SK-N-MC (cell line): Measurements from ENCODE around the gene PRSS53.

Source experiments
- DNase-seq: peaks from one replicate; pipeline ENCODE4 v3.0.0-alpha.2; 2011; ENCODE audit warnings: low read depth, low spot score
- H3K27ac ChIP-seq: fragments of 200-600 bp; sonication (generic); 2 replicates; pipeline ENCODE4 v1.5.1; 2016; ENCODE audit warnings: mixed run types
- H3K36me3 ChIP-seq: fragments of 200-600 bp; sonication (generic); 2 replicates; pipeline ENCODE4 v1.6.1; 2017; ENCODE audit warnings: antibody characterized with exemption, low read length, mixed read lengths; ENCODE audit not compliant: insufficient read depth
- H3K4me3 ChIP-seq: fragments of 200-600 bp; sonication (generic); 2 replicates; pipeline ENCODE4 v1.5.1; 2016
- H3K9ac ChIP-seq: fragments of 200-600 bp; sonication (generic); 2 replicates; pipeline ENCODE4 v1.8.0; 2017; ENCODE audit warnings: mixed run types, mixed read lengths; ENCODE audit not compliant: insufficient read length
- H3K9me3 ChIP-seq: fragments of 200-600 bp; sonication (generic); 2 replicates; pipeline ENCODE4 v1.6.1; 2017; ENCODE audit warnings: low read depth, mild to moderate bottlenecking, antibody characterized with exemption, low read length, moderate library complexity, mixed read lengths
- EZH2 ChIP-seq: fragments of 200-600 bp; sonication (generic); IDR thresholded peaks from one replicate; pipeline ENCODE4 v1.6.1; 2017; ENCODE audit warnings: antibody characterized with exemption
- FOXP2 ChIP-seq: optimal IDR thresholded peaks from 2 replicates; pipeline ENCODE3; 2011; ENCODE audit warnings: mild to moderate bottlenecking, moderate library complexity; ENCODE audit not compliant: insufficient read depth; ENCODE audit errors: extremely low read length, control extremely low read depth
- POLR2AphosphoS5 ChIP-seq: IDR thresholded peaks from 2 replicates; pipeline ENCODE4 v1.6.1; 2012; ENCODE audit warnings: mild to moderate bottlenecking, low read depth, low read length, borderline replicate concordance

The PRSS53 gene

GRCh38 chr16:31125844-31126243 lies 37.1 kb upstream of the PRSS53 start:
- no peak overlapping the region for H3K4me3 ChIP-seq
- H3K9me3 ChIP-seq, result no peaks in the 10 kb centered on the region
- H3K9ac ChIP-seq, result no peak overlapping the region
- H3K27ac ChIP-seq, result no peak overlapping the region
- no peak for DNase-seq
- TF ChIP-seq EZH2 (no peak), POLR2AphosphoS5 (no peak), FOXP2 (no peak)
- peaks cover 17% of the 10 kb centered on the region for H3K36me3 ChIP-seq

GRCh38 chr16:31120129-31120528 lies 31.4 kb upstream of the PRSS53 start:
- no peaks in the 10 kb centered on the region for H3K9me3 ChIP-seq
- no peak overlapping the region for H3K4me3 ChIP-seq
- DNase-seq, result no peak
- peaks cover 37% of the 10 kb centered on the region for H3K36me3 ChIP-seq
- H3K27ac ChIP-seq, result no peak overlapping the region
- TF ChIP-seq POLR2AphosphoS5, result no peak
- no peak for TF ChIP-seq EZH2
- TF ChIP-seq FOXP2, result no peak
- H3K9ac ChIP-seq, result no peak overlapping the region

GRCh38 chr16:31118223-31119155 lies 29.7 kb upstream of the PRSS53 start:
- TF ChIP-seq EZH2 (no peak), POLR2AphosphoS5 (no peak), FOXP2 (no peak)
- peak overlapping the region; percentile 91 for H3K4me3 ChIP-seq
- H3K36me3 ChIP-seq, result peaks cover 37% of the 10 kb centered on the region
- H3K27ac ChIP-seq, result peak overlapping the region; percentile 71; the same call in 1 of the 2 replicates
- no peak for DNase-seq
- no peaks in the 10 kb centered on the region for H3K9me3 ChIP-seq
- peak overlapping the region; percentile 84 for H3K9ac ChIP-seq

- Histone ChIP-seq H3K9ac (peak within 1 kb of the TSS; percentile 84), H3K27ac (peak within 1 kb of the TSS; percentile 71; the same call in 1 of the 2 replicates), H3K4me3 (peak within 1 kb of the TSS; percentile 91), H3K9me3 (no peaks in the 10 kb centered on the region), H3K36me3 (peaks cover 37% of the 10 kb centered on the region)
- TF ChIP-seq FOXP2, result no peak
- TF ChIP-seq POLR2AphosphoS5, result peak; percentile 90
- TF ChIP-seq EZH2, result no peak
- DNase-seq, result peak; percentile 75
Observed at GRCh38 chr16:31117384-31118222, 28.9 kb upstream of the PRSS53 start, which contains the start of gene KAT8. Gene KAT8, plus strand, starts transcription at chr16:31117664. Its CDS starts 18 bp downstream, at chr16:31117682.

GRCh38 chr16:31114468-31114867 lies 25.7 kb upstream of the PRSS53 start:
- Histone ChIP-seq H3K9me3 (no peaks in the 10 kb centered on the region), H3K36me3 (peaks cover 33% of the 10 kb centered on the region), H3K4me3 (no peak overlapping the region), H3K27ac (peak overlapping the region; percentile 42; the same call in 1 of the 2 replicates), H3K9ac (no peak overlapping the region)
- TF ChIP-seq EZH2, result no peak
- no peak for TF ChIP-seq POLR2AphosphoS5
- TF ChIP-seq FOXP2, result no peak
- DNase-seq, result no peak

GRCh38 chr16:31113121-31114120 lies 24.7 kb upstream of the PRSS53 start:
- 0 out of 2 replicates have a peak overlapping the region, but pooled peaks have one; percentile 21 for H3K27ac ChIP-seq
- H3K9ac ChIP-seq, result no peak overlapping the region
- DNase-seq, result no peak
- H3K4me3 ChIP-seq, result no peak overlapping the region
- no peaks in the 10 kb centered on the region for H3K9me3 ChIP-seq
- peaks cover 27% of the 10 kb centered on the region; the same call in 1 of the 2 replicates for H3K36me3 ChIP-seq
- no peak for TF ChIP-seq EZH2
- no peak for TF ChIP-seq POLR2AphosphoS5
- TF ChIP-seq FOXP2, result no peak

- Histone ChIP-seq H3K9me3 (no peaks in the 10 kb centered on the region), H3K36me3 (peaks cover 27% of the 10 kb centered on the region; the same call in 1 of the 2 replicates), H3K27ac (no peak overlapping the region), H3K9ac (no peak overlapping the region), H3K4me3 (no peak overlapping the region)
- DNase-seq, result no peak
- no peak for TF ChIP-seq FOXP2
- no peak for TF ChIP-seq EZH2
- no peak for TF ChIP-seq POLR2AphosphoS5
Observed at GRCh38 chr16:31112711-31113110, 24.0 kb upstream of the PRSS53 start.
